ENCODE data around the gene VPS8. TPM values are rescaled to one million over a fixed set of nuclear protein-coding genes. Genes with fewer than 3 reads are reported as not detected.

The VPS8 gene
- total and polyA plus RNA-seq, 4 donors: 4.2 to 34.9 (median 22.9) TPM

GRCh38 chr3:184780981-184781515 lies 30.9 kb upstream of the VPS8 start:
- peaks cover 0 to 3% (median 0%) of the 10 kb centered on the region in 4 donors for H3K4me1 ChIP-seq (ENCODE audit: control insufficient read depth in 4 of 4, insufficient read depth in 4 of 4, low read length in 3 of 4)
- no peak for DNase-seq (ENCODE audit: low spot score)
- H3K27ac ChIP-seq (ENCODE audit: low read depth in 1 of 2, low read length in 2 of 2): no peak overlapping the region

More at GRCh38 chr3:184780981-184781515, 30.9 kb upstream of the VPS8 start:
- Histone ChIP-seq H3K4me3 (ENCODE audit: low read depth in 1 of 3, low read length in 3 of 3) (no peak overlapping the region), H3K9ac (ENCODE audit: low read depth in 1 of 2, low read length in 2 of 2) (no peak overlapping the region), H3K9me3 (ENCODE audit: control insufficient read depth in 4 of 4, low read length in 3 of 4) (no peaks in the 10 kb centered on the region), H3K27me3 (ENCODE audit: control insufficient read depth in 4 of 4, insufficient read depth in 4 of 4, low read length in 3 of 4) (peaks cover 0 to 4% (median 0%) of the 10 kb centered on the region in 4 donors), H3K36me3 (ENCODE audit: control insufficient read depth in 4 of 4, insufficient read depth in 3 of 4, low read depth in 1 of 4, low read length in 3 of 4) (no peaks in the 10 kb centered on the region)
- TF ChIP-seq SP1 (IDR thresholded peaks at IDR 0.05): no peak
- TF ChIP-seq ZBTB33 (IDR thresholded peaks at IDR 0.05): no peak
- TF ChIP-seq HNF4A (conservative IDR thresholded peaks at IDR 0.05): no peak
- TF ChIP-seq REST (IDR thresholded peaks at IDR 0.05): no peak
- TF ChIP-seq GABPA (IDR thresholded peaks at IDR 0.05 in 1 of 2, conservative IDR thresholded peaks at IDR 0.05 in 1 of 2): no peak
- TF ChIP-seq NR2F2 (IDR thresholded peaks at IDR 0.05): no peak
- no peak for TF ChIP-seq CTCF (IDR thresholded peaks at IDR 0.05; ENCODE audit: low read depth, low read length, missing input control)
- TF ChIP-seq YY1 (IDR thresholded peaks at IDR 0.05): no peak
- no peak for TF ChIP-seq TAF1 (conservative IDR thresholded peaks at IDR 0.05)
- no peak for TF ChIP-seq HNF4G (IDR thresholded peaks at IDR 0.05)
- TF ChIP-seq FOXA1 (IDR thresholded peaks at IDR 0.05): no peak
- TF ChIP-seq FOXA2 (IDR thresholded peaks at IDR 0.05): no peak
- TF ChIP-seq ATF3 (IDR thresholded peaks at IDR 0.05): no peak
- no peak for TF ChIP-seq EGR1 (IDR thresholded peaks at IDR 0.05; ENCODE audit: low read depth in 2 of 2)
- TF ChIP-seq RXRA (IDR thresholded peaks at IDR 0.05): no peak
- no peak for TF ChIP-seq JUND (IDR thresholded peaks at IDR 0.05)
- no peak for TF ChIP-seq RAD21 (IDR thresholded peaks at IDR 0.05)
- no peak for TF ChIP-seq MAX (IDR thresholded peaks at IDR 0.05)
- WGBS: 67% methylated on average over 6 of the region's 6 CpGs

All from liver (tissue), 9 donors.